GM12872 (cell line): ENCODE data around the gene TNNT2.

ENCODE experiments used
- TF ChIP-seq, protein P1 (sequence below): IDR thresholded peaks from 3 replicates; pipeline ENCODE4 v1.5.1; 2011; ENCODE audit warnings: low read depth, mild to moderate bottlenecking, low read length, moderate library complexity; ENCODE audit not compliant: insufficient read depth

The TNNT2 gene

DNA sequence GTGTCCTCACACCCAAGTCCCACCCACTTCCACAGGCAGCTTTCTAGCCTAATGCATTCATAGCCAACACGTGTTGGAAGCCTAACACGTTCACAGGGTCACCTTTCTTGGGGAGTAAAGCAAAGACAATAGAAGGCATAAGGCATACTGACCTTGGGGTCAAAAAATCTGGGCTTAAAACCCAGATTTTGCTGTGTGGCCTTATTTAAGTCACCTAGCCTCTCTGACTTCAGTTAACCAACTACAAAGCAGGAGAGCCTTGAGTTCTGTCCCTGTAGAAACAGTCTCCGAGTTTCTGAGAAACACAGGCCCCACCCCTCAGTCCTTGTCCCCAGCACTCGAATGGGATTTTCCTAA, 1.4 kb downstream of the TNNT2 start:
- TF ChIP-seq, protein P1, sequence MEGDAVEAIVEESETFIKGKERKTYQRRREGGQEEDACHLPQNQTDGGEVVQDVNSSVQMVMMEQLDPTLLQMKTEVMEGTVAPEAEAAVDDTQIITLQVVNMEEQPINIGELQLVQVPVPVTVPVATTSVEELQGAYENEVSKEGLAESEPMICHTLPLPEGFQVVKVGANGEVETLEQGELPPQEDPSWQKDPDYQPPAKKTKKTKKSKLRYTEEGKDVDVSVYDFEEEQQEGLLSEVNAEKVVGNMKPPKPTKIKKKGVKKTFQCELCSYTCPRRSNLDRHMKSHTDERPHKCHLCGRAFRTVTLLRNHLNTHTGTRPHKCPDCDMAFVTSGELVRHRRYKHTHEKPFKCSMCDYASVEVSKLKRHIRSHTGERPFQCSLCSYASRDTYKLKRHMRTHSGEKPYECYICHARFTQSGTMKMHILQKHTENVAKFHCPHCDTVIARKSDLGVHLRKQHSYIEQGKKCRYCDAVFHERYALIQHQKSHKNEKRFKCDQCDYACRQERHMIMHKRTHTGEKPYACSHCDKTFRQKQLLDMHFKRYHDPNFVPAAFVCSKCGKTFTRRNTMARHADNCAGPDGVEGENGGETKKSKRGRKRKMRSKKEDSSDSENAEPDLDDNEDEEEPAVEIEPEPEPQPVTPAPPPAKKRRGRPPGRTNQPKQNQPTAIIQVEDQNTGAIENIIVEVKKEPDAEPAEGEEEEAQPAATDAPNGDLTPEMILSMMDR: no peak

GRCh38 chr1:201375169-201375568, 2.3 kb downstream of the TNNT2 start:
- TF ChIP-seq, protein P1: no peak

DNA sequence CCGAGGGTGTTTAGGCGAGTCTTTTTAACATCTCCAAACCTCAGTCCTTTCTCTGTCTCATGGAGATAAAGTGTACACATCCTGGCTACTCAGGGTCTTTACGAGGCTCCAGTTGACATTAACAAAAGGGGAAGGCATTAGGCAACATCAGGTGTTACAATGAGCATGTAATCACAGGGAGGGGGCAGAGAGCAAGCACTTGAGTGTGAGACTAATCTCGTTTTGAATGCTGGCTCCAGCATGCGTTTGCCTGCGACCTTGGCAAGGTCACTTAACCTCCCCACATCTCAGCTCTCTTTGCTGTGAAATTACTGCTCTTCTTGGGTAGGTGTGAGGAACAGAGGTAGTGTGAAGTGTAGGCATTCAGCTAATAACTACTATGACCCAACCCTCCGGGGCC, 3.1 kb downstream of the TNNT2 start:
- TF ChIP-seq, protein P1: no peak

- TF ChIP-seq, protein P1: no peak
Observed at GRCh38 chr1:201371792-201372191, 5.7 kb downstream of the TNNT2 start.

DNA sequence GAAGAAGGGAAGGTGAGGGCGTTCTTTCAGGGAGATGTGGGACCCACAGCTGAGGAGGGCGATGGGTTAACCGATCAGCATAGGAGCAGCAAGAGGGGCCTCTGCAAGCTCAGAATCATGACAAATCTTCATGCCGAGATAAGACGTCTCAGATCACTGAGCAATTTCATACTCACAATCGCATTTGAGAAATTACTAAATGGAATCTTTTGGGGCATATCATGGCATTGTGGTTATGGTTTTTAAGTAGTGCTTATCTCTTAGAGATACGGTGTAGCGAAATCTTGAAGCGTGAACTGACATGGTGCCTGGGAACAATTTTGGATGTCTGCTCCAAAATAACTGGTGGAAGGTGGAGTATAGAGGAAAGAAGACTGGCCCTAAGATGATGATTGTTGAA, 6.2 kb downstream of the TNNT2 start:
- TF ChIP-seq, protein P1: no peak

DNA sequence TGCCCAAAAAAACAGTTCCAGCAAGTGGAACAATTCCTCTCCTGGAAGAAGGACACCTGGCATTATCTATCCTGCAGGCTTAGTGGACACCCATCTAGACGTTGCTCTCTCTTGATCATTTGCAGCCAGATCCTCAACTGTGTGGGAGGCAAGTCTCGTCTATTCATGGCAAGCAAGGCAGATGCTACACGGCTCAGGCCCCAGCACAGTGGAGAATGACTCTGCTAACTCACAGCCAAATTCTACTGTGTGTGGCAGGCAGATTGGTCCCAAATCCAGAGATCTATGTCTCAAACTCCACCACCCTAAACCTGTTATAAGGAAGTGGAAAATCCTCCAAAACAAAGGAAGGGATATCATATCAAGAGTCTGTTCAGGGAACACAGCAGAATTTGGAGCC, 7.0 kb downstream of the TNNT2 start:
- TF ChIP-seq, protein P1: no peak

DNA sequence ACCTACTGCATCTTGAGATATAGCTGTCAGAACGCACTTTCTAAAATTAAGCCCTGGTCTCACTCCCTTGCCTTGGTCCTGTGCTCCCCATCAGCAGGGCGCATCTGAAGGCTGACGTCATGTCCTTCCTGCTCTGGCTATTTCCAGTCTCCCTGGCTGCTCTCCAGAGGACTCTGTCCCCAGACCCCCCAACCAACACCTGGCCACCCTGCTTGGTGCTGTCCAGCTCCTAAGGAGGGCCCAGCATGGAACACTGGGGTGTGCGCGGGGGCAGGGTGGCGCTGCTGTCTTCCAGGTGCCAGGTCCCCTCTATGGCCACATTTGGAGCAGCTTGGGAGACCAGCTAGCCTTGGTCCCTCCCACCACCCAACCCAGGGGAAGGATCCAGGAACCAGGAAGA, 8.3 kb downstream of the TNNT2 start:
- TF ChIP-seq, protein P1: no peak

DNA sequence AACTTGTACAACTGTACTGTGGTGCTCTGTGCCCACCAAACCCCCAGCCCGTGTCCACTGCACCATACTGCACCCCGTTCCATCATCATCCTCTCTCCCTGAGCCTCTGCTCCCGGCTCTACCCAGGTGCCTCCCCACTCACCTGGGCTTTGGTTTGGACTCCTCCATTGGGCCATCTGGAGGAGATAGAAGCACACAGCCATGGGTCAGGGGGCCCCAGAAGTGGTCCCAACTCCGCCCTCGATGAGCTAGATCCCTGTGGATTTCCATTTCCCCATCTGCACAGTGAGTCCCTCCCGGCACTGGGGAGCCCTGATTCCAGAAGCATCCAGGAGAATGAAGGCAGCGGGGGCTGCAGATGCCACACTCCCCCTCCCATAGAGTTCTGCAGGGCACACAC, 10.8 kb downstream of the TNNT2 start:
- TF ChIP-seq, protein P1: no peak
